K562 (cell line): ENCODE measurements around the gene HYOU1. TPM values are rescaled to one million over a fixed set of nuclear protein-coding genes. Genes with fewer than 3 reads are reported as not detected.

ENCODE experiments used
- ELF4 ChIP-seq: fragments of 450-650 bp; formaldehyde crosslinking; IDR thresholded peaks from 2 replicates; pipeline ENCODE4 v1.4.0; 2022; ENCODE audit warnings: missing genetic modification characterization
- EP300 ChIP-seq: IDR thresholded peaks from 2 replicates; pipeline ENCODE4 v1.6.1; 2012; ENCODE audit warnings: low read length, improper control_type of control experiment
- EWSR1 ChIP-seq: fragments of 450-650 bp; IDR thresholded peaks from 2 replicates; pipeline ENCODE4 v1.6.1; 2018; ENCODE audit warnings: borderline replicate concordance, mild to moderate bottlenecking, low read depth, moderate library complexity; ENCODE audit not compliant: partially characterized antibody
- HLTF ChIP-seq: fragments of 450-650 bp; IDR thresholded peaks from 2 replicates; pipeline ENCODE4 v1.6.1; 2016
- HNRNPLL ChIP-seq: fragments of 200-400 bp; formaldehyde crosslinking; IDR thresholded peaks from 2 replicates; pipeline ENCODE4 v1.6.1; 2017; ENCODE audit warnings: low read length, low read depth, mild to moderate bottlenecking; ENCODE audit not compliant: poor library complexity, severe bottlenecking
- RBM39 ChIP-seq: fragments of 200-400 bp; formaldehyde crosslinking; optimal IDR thresholded peaks from 2 replicates; pipeline ENCODE3; 2018; ENCODE audit warnings: low read depth, low read length
- TEAD1 ChIP-seq, 2 experiments: fragments of 450-650 bp in 1 of 2; sonication (generic) in 1 of 2; formaldehyde crosslinking; IDR thresholded peaks; 2 replicates each; pipeline versions ENCODE4 v1.4.0 to v1.8.0; 2020 to 2022; ENCODE audit warnings: mild to moderate bottlenecking in 2 of 2, missing genetic modification reagents in 1 of 2
- TEAD2 ChIP-seq: fragments of 450-650 bp; IDR thresholded peaks from 2 replicates; pipeline ENCODE4 v1.6.1; 2016; ENCODE audit warnings: missing genetic modification characterization, control low read depth, missing compliant biosample characterization
- THRB ChIP-seq: fragments of 450-650 bp; formaldehyde crosslinking; conservative IDR thresholded peaks from 2 replicates; pipeline ENCODE4 v1.4.0; 2022; ENCODE audit warnings: mild to moderate bottlenecking, missing genetic modification characterization
- TSHZ1 ChIP-seq: fragments of 250-450 bp; sonication (Bioruptor Pico); IDR thresholded peaks from 2 replicates; pipeline ENCODE4 v1.4.0; 2020; ENCODE audit warnings: mild to moderate bottlenecking, moderate library complexity
- VEZF1 ChIP-seq: fragments of 200-800 bp; sonication (Bioruptor generic); IDR thresholded peaks from 2 replicates; pipeline ENCODE4 v1.6.1; 2017; ENCODE audit warnings: missing genetic modification characterization, missing compliant biosample characterization
- ZBTB1 ChIP-seq: sonication (generic); formaldehyde crosslinking; IDR thresholded peaks from 2 replicates; pipeline ENCODE4 v1.8.1; 2023; ENCODE audit warnings: missing genetic modification reagents, low read depth, mild to moderate bottlenecking, borderline replicate concordance
- ZC3H8 ChIP-seq: fragments of 450-650 bp; IDR thresholded peaks from 2 replicates; pipeline ENCODE4 v1.6.1; 2017
- ZNF23 ChIP-seq: fragments of 250-450 bp; sonication (Bioruptor Pico); IDR thresholded peaks from 2 replicates; pipeline ENCODE4 v1.4.0; 2020; ENCODE audit warnings: mild to moderate bottlenecking
- ZNF449 ChIP-seq: fragments of 250-450 bp; sonication (Bioruptor Pico); IDR thresholded peaks from 2 replicates; pipeline ENCODE4 v1.8.0; 2022; ENCODE audit warnings: moderate library complexity, mild to moderate bottlenecking, inconsistent platforms
- ZNF592 ChIP-seq: fragments of 450-650 bp; IDR thresholded peaks from 2 replicates; pipeline ENCODE4 v1.6.1; 2017; ENCODE audit warnings: antibody characterized with exemption, mild to moderate bottlenecking
- ZNF79 ChIP-seq: fragments of 250-450 bp; sonication (Bioruptor Pico); IDR thresholded peaks from 2 replicates; pipeline ENCODE4 v1.4.0; 2020; ENCODE audit warnings: low read depth, mild to moderate bottlenecking, moderate library complexity
- polyA plus RNA-seq, 8 experiments: library from polyadenylated mRNA; depleted of rRNA in 4 of 8; stranded (reverse) in 5 of 8; unstranded in 3 of 8; fragments of >200 nt; fragmentation: Nextera tagmentation in 2 of 8; fragmentation: Illumina TruSeq in 1 of 8; extraction: Ambion mirVana in 2 of 8; extraction: Trizol in 1 of 8; gene quantifications; 2 replicates each; pipeline versions ENCODE4 v1.2.1 to v1.2.3, GENCODE V29; 2011 to 2014; ENCODE audit warnings: inconsistent platforms in 1 of 8, missing spikeins in 1 of 8
- total RNA-seq, 7 experiments: library from RNA; depleted of rRNA in 6 of 7; stranded (reverse); fragments of >200 nt in 6 of 7; fragmentation: Illumina TruSeq in 2 of 7; extraction: Trizol in 2 of 7; gene quantifications; 2 replicates each; pipeline versions ENCODE4 v1.2.1 to v1.2.3, GENCODE V29; 2011 to 2021; ENCODE audit warnings: low replicate concordance in 1 of 7

The HYOU1 gene
- total and polyA plus RNA-seq, 9 of the 15 experiments (the other 6 are each of a cell fraction or from before 2014, with no cell fraction given), result 19.5 to 197 (median 128) TPM

GRCh38 chr11:119085437-119085847 is 28.4 kb upstream of the HYOU1 start (continued):
- TF ChIP-seq RBM39 (no peak), TEAD2 (tag) (no peak), TEAD1 (CRISPR knock-in tag; IDR thresholded peaks at IDR 0.05) (peak in 1 of 2 experiments; percentile 71; a peak in 1 of 4 replicates), VEZF1 (CRISPR knock-in tag) (no peak), THRB (CRISPR knock-in tag) (no peak), EP300 (peak; percentile 93), ZNF23 (CRISPR knock-in tag) (no peak), ZC3H8 (no peak), ZNF79 (CRISPR knock-in tag) (no peak), EWSR1 (no peak), ZBTB1 (CRISPR knock-in tag) (no peak), ZNF592 (no peak; the same call in 1 of the 2 replicates), HNRNPLL (no peak), ELF4 (CRISPR knock-in tag) (no peak), ZNF449 (CRISPR knock-in tag) (0 out of 2 replicates have a peak, but pooled peaks have one; percentile 37), HLTF (no peak), TSHZ1 (CRISPR knock-in tag) (no peak)
